ENCODE results near the gene GFER. TPM values are rescaled to one million over a fixed set of nuclear protein-coding genes. Genes with fewer than 3 reads are reported as not detected.

Gene GFER
- total and polyA plus RNA-seq, 10 of the 15 experiments (the other 5 are each of a cell fraction or from before 2014, with no cell fraction given), result 2.4 to 57.7 (median 31.3) TPM

GRCh38 chr16:1991948-1992703 lies 8.1 kb downstream of the GFER start:
- BruUV-seq (replicated peaks), result no TSS peak
- DNase-seq (ENCODE audit: low read depth, low spot score), result peak; percentile 37
- H3K9ac ChIP-seq (ENCODE audit: control insufficient read depth, insufficient read depth, low read length), result no peak overlapping the region
- H3K79me2 ChIP-seq (ENCODE audit: control insufficient read depth, insufficient read depth, low read length), result no peaks in the 10 kb centered on the region
- POLR2A ChIA-PET, result interaction anchor here (1.0 to 3.3 kb wide), 7 partner anchors 11 to 314 kb away, joined by 3 to 18 read pairs (median 13); partner anchors contain the start of genes NOXO1, RPS2 and TBL3
- H3K27me3 ChIP-seq (replicated peaks in 1 of 2; ENCODE audit: control insufficient read depth in 2 of 2, insufficient read depth in 2 of 2, low read length in 1 of 2), result no peaks in the 10 kb centered on the region
- in situ Hi-C loops (cut with MboI) (no loop called here), intact Hi-C loops (cut with micrococcal nuclease; ENCODE audit: unreplicated experiment) (no loop called here)
- peak; percentile 80 for ATAC-seq
- SMC1A ChIA-PET (ENCODE audit: uncharacterized antibody, unreplicated experiment), result no interaction called here
- H3K36me3 ChIP-seq (ENCODE audit: control insufficient read depth in 2 of 2, insufficient read depth in 2 of 2, low read length in 1 of 2), result peaks cover 0 to 3% of the 10 kb centered on the region in 2 experiments; a peak in 2 of 4 replicates
- H3K27ac ChIP-seq (ENCODE audit: control insufficient read depth, insufficient read depth), result peak overlapping the region; percentile 27; the same call in 1 of the 2 replicates
- 21% methylated on average over 67 of the region's 96 CpGs for WGBS (ENCODE audit: insufficient coverage, insufficient replicate concordance, low lambda C conversion rate, missing lambda C conversion rate)
- H3K4me1 ChIP-seq (ENCODE audit: control insufficient read depth, insufficient read depth, low read length), result peaks cover 26% of the 10 kb centered on the region
- peak overlapping the region; percentile 98 for H3K4me2 ChIP-seq (ENCODE audit: control insufficient read depth, insufficient read depth)
- CTCF ChIA-PET, result interaction anchor here (1.3 to 6.5 kb wide), 3 partner anchors 10 to 26 kb away, joined by 4 to 54 read pairs (median 5); partner anchors contain the start of genes NOXO1 and RNF151
- no peaks in the 10 kb centered on the region for H4K20me1 ChIP-seq (ENCODE audit: control insufficient read depth, insufficient read depth)
- peaks cover 1% of the 10 kb centered on the region; the same call in 1 of the 3 replicates for H3K9me3 ChIP-seq (replicated peaks; ENCODE audit: control insufficient read depth, insufficient read depth, low read length)
- RAD21 ChIA-PET (ENCODE audit: unreplicated experiment), result interaction anchor here (0.9 to 1.9 kb wide), 2 partner anchors 11 to 12 kb away, joined by 4 to 12 read pairs; partner anchors contain the start of gene NOXO1
- H3K4me3 ChIP-seq, result peak overlapping the region; percentile 65; the same call in 1 of the 2 replicates
- H2AFZ ChIP-seq (ENCODE audit: control insufficient read depth, low read depth, low read length), result peak overlapping the region; percentile 53
- peak; percentile 87 for FAIRE-seq
- TF ChIP-seq KLF5 (IDR thresholded peaks at IDR 0.05; ENCODE audit: partially characterized antibody) (peak; percentile 35), CBX3 (IDR thresholded peaks at IDR 0.05; ENCODE audit: borderline replicate concordance, low read depth) (no peak), GABPA (IDR thresholded peaks at IDR 0.05; ENCODE audit: low read depth) (no peak), PAX8 (IDR thresholded peaks at IDR 0.05) (no peak), BHLHE40 (IDR thresholded peaks at IDR 0.05; ENCODE audit: borderline replicate concordance in 1 of 2, low read depth in 2 of 2, low read length in 1 of 2) (peak in 1 of 2 experiments; percentile 29; a peak in 2 of 4 replicates), BACH1 (IDR thresholded peaks at IDR 0.05; ENCODE audit: borderline replicate concordance) (peak; percentile 57), E2F4 (IDR thresholded peaks at IDR 0.05; ENCODE audit: low read depth, low read length) (no peak), HDAC6 (IDR thresholded peaks at IDR 0.05; ENCODE audit: unreplicated experiment) (no peak), EED (IDR thresholded peaks at IDR 0.05; ENCODE audit: low read depth) (no peak), STAT3 (IDR thresholded peaks at IDR 0.05; ENCODE audit: low read depth, low read length) (no peak), POLR2AphosphoS2 (IDR thresholded peaks at IDR 0.05; ENCODE audit: low read depth, low read length) (no peak; the same call in 1 of the 2 replicates), SMC3 (IDR thresholded peaks at IDR 0.05; ENCODE audit: borderline replicate concordance, low read length) (no peak), PAX5 (IDR thresholded peaks at IDR 0.05; ENCODE audit: borderline replicate concordance, low read depth, low read length) (no peak; the same call in 1 of the 2 replicates), TAF1 (IDR thresholded peaks at IDR 0.05; ENCODE audit: borderline replicate concordance, low read depth, low read length) (no peak), RELB (IDR thresholded peaks at IDR 0.05; ENCODE audit: low read depth) (no peak), SMARCA5 (IDR thresholded peaks at IDR 0.05) (peak; percentile 93)
- TF ChIP-seq, protein P1, sequence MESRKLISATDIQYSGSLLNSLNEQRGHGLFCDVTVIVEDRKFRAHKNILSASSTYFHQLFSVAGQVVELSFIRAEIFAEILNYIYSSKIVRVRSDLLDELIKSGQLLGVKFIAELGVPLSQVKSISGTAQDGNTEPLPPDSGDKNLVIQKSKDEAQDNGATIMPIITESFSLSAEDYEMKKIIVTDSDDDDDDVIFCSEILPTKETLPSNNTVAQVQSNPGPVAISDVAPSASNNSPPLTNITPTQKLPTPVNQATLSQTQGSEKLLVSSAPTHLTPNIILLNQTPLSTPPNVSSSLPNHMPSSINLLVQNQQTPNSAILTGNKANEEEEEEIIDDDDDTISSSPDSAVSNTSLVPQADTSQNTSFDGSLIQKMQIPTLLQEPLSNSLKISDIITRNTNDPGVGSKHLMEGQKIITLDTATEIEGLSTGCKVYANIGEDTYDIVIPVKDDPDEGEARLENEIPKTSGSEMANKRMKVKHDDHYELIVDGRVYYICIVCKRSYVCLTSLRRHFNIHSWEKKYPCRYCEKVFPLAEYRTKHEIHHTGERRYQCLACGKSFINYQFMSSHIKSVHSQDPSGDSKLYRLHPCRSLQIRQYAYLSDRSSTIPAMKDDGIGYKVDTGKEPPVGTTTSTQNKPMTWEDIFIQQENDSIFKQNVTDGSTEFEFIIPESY (IDR thresholded peaks at IDR 0.05), result peak; percentile 48; the same call in 1 of the 2 replicates
